GM21619 (cell line): ENCODE results near the gene GALNT10.

ENCODE experiments used
- ATAC-seq: cut with Tn5 transposase; IDR thresholded peaks from one replicate; pipeline ENCODE4 v1.9.1; 2021; ENCODE audit not compliant: unreplicated experiment

Gene GALNT10

GRCh38 chr5:154262342-154262741 lies 71.8 kb downstream of the GALNT10 start:
- no peak for ATAC-seq

DNA sequence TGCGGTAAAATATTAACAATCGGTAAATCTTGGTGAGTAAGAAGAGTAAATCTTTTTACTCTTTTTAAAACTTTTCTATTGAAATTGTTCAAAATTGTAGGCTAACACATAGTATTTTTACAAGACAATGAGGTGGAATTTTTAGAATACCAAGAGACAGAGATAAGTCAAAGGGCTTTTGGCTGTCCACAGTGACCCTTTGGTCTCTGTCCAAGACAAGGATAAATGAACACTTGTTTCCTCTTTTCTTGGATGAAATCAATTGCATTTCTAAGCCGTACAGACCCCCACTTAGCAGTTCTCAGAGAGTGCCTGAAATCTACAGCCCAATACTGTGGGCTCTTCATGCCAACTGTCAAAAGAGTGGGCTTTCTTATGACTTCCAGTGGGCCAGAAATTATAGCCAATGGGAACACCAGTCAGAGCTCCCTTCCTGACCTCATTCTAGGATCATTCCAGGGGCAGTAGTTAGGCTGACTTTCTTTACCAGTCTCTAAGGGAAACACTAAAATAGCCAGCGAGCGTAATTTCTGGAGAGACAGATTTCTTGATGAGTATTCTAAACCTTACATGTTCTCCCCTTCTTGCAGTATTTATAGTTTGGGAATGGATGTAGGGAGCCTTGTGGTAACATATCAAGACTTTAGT lies 74.1 kb downstream of the GALNT10 start:
- ATAC-seq = no peak

- no peak for ATAC-seq
Observed at GRCh38 chr5:154265197-154265773, 74.8 kb downstream of the GALNT10 start.

DNA sequence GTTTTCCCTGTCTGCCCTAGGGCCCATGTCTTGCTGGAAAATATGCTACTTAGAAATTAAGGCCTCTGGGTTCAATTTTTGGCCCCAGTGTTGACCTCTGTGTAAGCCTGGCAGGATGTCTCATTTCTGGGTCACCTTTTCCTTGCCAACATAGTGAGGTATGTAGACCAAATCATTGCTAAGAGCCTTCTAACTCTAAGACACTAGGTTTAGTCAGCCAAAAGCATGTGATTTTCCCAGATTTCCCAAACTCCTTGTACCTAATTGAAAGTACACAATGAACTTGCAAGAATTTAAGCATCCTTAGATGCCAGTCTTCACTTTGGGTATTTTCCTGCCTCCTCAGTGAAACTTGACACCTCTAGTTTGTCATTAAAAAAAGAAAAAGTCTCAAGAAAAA lies 77.0 kb downstream of the GALNT10 start:
- ATAC-seq = no peak

GRCh38 chr5:154268073-154268472 lies 77.5 kb downstream of the GALNT10 start:
- no peak for ATAC-seq

GRCh38 chr5:154269414-154269813 lies 78.9 kb downstream of the GALNT10 start:
- no peak for ATAC-seq

DNA sequence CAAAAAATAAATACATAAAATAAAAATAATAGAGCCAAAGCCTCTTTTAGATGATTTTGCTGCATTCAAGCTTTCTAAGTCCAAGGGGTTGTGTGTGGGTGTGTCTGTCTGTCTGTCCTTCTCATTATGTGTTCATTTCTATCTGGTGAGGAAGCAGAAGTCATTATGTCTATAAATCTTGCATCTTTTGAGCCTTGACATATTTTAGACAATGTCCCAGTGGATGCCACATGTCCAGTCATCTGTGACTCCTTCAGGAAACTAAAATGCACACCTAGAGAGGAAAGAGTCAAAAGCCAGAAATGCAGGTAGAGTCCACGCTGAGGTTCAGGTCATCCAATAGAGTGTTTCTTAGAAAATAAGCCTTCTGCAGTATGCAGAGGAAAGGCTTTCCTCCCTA lies 80.9 kb downstream of the GALNT10 start:
- ATAC-seq = no peak

- no peak for ATAC-seq
Observed at GRCh38 chr5:154271936-154272514, 81.5 kb downstream of the GALNT10 start.

- ATAC-seq = peak; percentile 63
Observed at GRCh38 chr5:154273028-154273617, 82.6 kb downstream of the GALNT10 start.

GRCh38 chr5:154273963-154274827 lies 83.7 kb downstream of the GALNT10 start:
- no peak for ATAC-seq

DNA sequence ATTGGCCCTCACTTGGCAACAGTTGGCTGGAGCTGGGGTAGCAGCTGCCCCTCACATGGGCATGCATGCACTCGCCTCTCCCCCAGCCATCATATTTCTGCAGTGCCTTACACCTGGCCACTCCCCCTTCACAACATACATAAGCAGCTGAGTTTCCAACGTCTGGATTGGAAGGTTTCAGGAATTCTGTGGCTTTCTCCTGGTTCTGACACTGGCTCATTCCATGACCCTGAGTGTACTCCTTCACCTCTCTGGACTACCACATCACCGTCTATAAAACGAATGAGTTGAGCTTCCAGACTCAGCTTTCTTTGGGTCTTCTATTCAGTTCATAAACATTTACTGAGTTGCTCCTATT lies 84.3 kb downstream of the GALNT10 start:
- ATAC-seq = no peak

DNA sequence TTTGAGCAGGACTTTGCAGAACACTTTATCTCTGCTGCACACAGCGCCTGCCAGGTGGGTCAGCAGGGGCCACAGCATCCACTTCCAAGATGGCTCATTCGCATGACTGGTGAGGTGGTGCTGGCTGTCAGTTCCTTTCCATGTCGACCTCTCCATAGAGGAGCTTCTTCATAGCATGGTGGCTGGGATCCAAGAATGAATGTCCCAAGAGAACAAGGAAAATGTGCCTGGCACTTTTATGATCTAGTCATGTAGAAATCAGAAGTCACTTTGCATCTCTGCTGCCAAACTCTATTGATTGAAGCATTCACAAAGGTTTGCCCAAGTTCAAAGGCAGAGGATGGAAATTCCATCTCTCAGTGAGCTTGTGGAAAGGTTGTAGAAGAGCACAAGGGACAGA lies 85.0 kb downstream of the GALNT10 start:
- ATAC-seq = no peak

DNA sequence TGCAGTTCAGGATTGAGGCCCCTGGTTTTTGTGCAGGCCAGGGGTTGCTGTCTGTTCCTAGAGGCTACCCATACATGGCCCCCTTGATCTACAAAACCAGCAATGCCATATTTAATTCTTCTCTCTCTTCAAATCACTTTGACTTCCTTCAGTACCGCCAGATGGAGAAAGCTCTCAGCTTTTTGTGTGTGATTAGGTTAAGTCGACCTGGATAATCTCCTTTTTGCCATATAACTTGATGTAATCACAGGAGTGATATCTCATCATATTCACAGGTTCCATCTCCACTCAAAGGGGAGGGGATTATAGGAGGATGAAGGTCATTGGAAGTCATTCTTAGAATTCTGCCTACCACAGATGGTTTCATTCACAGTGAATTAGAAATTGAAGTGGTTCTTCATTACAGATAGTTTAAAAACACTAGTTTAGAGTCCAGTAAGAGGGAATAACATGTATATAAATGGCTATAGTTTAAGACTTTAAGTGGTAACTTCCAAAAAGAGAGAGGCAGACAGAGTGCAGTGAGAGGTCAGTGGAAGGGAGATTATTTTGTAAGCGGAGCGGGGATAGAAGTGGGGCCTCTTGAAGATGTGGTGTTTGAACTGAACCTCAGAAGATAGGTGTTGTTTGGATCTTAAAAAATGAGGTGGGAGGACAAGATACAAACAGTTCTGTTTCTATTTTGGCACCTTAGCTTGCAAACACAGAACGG lies 85.9 kb downstream of the GALNT10 start:
- ATAC-seq = no peak

- ATAC-seq = no peak
Observed at GRCh38 chr5:154276973-154277331, 86.4 kb downstream of the GALNT10 start.

- no peak for ATAC-seq
Observed at GRCh38 chr5:154277499-154277898, 87.0 kb downstream of the GALNT10 start.

GRCh38 chr5:154278186-154278585 lies 87.7 kb downstream of the GALNT10 start:
- ATAC-seq = no peak

GRCh38 chr5:154278908-154279307 lies 88.4 kb downstream of the GALNT10 start:
- ATAC-seq = peak; percentile 65

GRCh38 chr5:154284433-154284832 lies 93.9 kb downstream of the GALNT10 start:
- ATAC-seq = peak; percentile 93

- no peak for ATAC-seq
Observed at GRCh38 chr5:154285661-154286408, 95.3 kb downstream of the GALNT10 start.

DNA sequence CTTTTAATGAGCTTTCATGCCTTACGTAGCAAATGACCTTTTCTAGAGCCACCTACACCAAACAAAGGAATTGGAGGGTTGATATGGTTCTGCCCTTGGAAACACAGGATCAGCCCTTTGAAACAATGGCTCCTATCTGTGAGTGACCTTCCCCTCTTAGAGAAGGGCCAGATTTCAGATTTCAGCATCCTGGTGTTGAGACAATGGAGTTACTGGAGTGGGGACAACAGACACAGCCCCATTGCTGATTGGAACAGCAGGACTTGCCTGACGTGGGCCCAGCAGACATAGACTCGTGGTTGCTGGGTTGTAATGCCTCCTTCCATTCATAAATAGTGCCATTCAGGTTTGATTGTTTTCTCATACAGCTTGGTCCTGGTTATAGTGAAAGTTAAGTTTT lies 96.0 kb downstream of the GALNT10 start:
- no peak for ATAC-seq
